GM10248 (cell line): ENCODE results near the gene CRHR2.

Source experiments
- CTCF ChIA-PET: fragments of 300-600 bp; sonication (Branson Sonifier 250); formaldehyde crosslinking; extraction: SDS; loops from one replicate; lab custom pipeline; 2021; ENCODE audit warnings: antibody characterized with exemption; lab: Yijun Ruan, JAX
- POLR2A ChIA-PET: fragments of 350-650 bp; sonication (Branson Sonifier 250); formaldehyde crosslinking; extraction: SDS; loops from one replicate; lab custom pipeline; 2020; ENCODE audit warnings: antibody characterized with exemption; lab: Yijun Ruan, JAX
- DNase-seq: peaks from one replicate; pipeline ENCODE4 v3.0.0; 2012; ENCODE audit errors: extremely low spot score
- CTCF ChIP-seq: IDR thresholded peaks from 2 replicates; pipeline ENCODE4 v1.5.1; 2012; ENCODE audit warnings: mild to moderate bottlenecking, low read depth; ENCODE audit errors: extremely low read depth, missing control alignments, control extremely low read depth

Gene CRHR2

GRCh38 chr7:30661926-30662325 lies 20.3 kb downstream of the CRHR2 start:
- POLR2A ChIA-PET, result no interaction called here
- DNase-seq, result no peak
- no peak for TF ChIP-seq CTCF
- CTCF ChIA-PET, result interaction anchor here (1.3 kb wide), 1 partner anchor 34 kb away, joined by 3 read pairs; no protein-coding TSS in a partner anchor

GRCh38 chr7:30660331-30661255 lies 21.7 kb downstream of the CRHR2 start:
- ChIA-PET CTCF (interaction anchor here (0.8 to 1.3 kb wide), 2 partner anchors 8 to 33 kb away, joined by 3 read pairs; no protein-coding TSS in a partner anchor), POLR2A (no interaction called here)
- no peak for TF ChIP-seq CTCF
- no peak for DNase-seq

- no peak for DNase-seq
- ChIA-PET POLR2A (interaction anchor here (0.6 kb wide), 1 partner anchor 49 kb away, joined by 3 read pairs; no protein-coding TSS in a partner anchor), CTCF (no interaction called here)
- TF ChIP-seq CTCF, result no peak
Measured at GRCh38 chr7:30659312-30659711, 22.9 kb downstream of the CRHR2 start.

GRCh38 chr7:30658479-30659074 lies 23.7 kb downstream of the CRHR2 start:
- DNase-seq, result no peak
- CTCF ChIA-PET, result no interaction called here
- POLR2A ChIA-PET, result interaction anchor here (0.6 kb wide), 1 partner anchor 50 kb away, joined by 3 read pairs; no protein-coding TSS in a partner anchor
- TF ChIP-seq CTCF, result no peak

DNA sequence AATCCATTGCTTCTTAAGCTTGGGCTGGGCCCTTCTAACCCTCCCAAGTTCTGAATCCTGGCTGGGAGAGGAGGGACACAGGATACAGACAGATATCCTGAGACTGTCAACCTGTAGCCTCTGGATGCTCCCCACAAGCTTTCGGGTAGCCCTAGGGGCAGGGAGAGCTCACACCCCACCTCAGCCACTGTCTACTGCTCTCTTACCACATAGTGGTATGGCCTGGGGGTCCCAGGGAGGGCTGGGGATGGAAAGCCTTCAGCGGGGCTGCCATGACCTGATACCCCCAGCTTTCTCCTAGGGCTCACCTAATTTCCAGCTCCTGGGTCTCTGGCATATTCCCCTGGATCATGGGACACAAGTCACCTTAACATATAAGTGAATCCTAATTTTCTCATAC lies 25.1 kb downstream of the CRHR2 start:
- ChIA-PET POLR2A (no interaction called here), CTCF (no interaction called here)
- DNase-seq, result no peak
- no peak for TF ChIP-seq CTCF

- ChIA-PET CTCF (no interaction called here), POLR2A (no interaction called here)
- no peak for TF ChIP-seq CTCF
- no peak for DNase-seq
Measured at GRCh38 chr7:30656006-30656957, 26.0 kb downstream of the CRHR2 start.
